K562 (cell line): ENCODE results near the gene STEAP2. TPM values are rescaled to one million over a fixed set of nuclear protein-coding genes. Genes with fewer than 3 reads are reported as not detected.

Experiments
- ATAC-seq: fragments of 200-7000 bp; cut with Tn5 transposase; 3 replicates; pipeline ENCODE4 v1.9.1; 2020; ENCODE audit warnings: moderate library complexity
- BruUV-seq: library from RNA; stranded (reverse); fragments of 400-500 nt; replicated peaks from 2 replicates; lab custom pipeline; 2021; lab: Mats Ljungman, UMichigan
- CTCF ChIA-PET: fragments of 300-600 bp; formaldehyde crosslinking; extraction: SDS; loops from one replicate; lab custom pipeline; 2021; ENCODE audit warnings: low intra/inter-chr PET ratio; lab: Yijun Ruan, JAX
- POLR2A ChIA-PET: fragments of 300-600, 350-650 bp; sonication (Branson Sonifier 250); formaldehyde crosslinking; extraction: SDS; loops from one replicate; lab custom pipeline; 2021; ENCODE audit warnings: antibody characterized with exemption, inconsistent platforms; lab: Yijun Ruan, JAX
- DNase-seq, 4 experiments: peaks; one replicate each; pipeline versions ENCODE4 v3.0.0 to v3.0.0-alpha.2; 2011 to 2018; ENCODE audit warnings: low spot score in 3 of 4, mixed read lengths in 3 of 4; ENCODE audit errors: extremely low read depth in 1 of 4
- FAIRE-seq: peaks from 2 replicates; lab custom pipeline; 2011; peaks lifted over from hg19 to GRCh38; lab: Jason Lieb, UNC
- H2AFZ ChIP-seq: 2 replicates; pipeline ENCODE4 v1.6.0; 2011; ENCODE audit warnings: low read depth, low read length, control low read depth, inconsistent platforms
- H3K27ac ChIP-seq: fragments of 200-600 bp; 3 replicates; pipeline ENCODE4 v1.8.0; 2011; ENCODE audit warnings: low read depth, mild to moderate bottlenecking, control low read depth, inconsistent platforms, low read length, moderate library complexity, mixed read lengths; ENCODE audit errors: extremely low read depth
- H3K27me3 ChIP-seq, 2 experiments: fragments of 300-600 bp in 1 of 2; 2 replicates in 1 of 2; 3 replicates in 1 of 2; pipeline versions ENCODE4 v1.6.0 to v1.8.0; 2011; ENCODE audit warnings: inconsistent platforms in 2 of 2, low read length in 2 of 2, mild to moderate bottlenecking in 1 of 2, mixed read lengths in 1 of 2, moderate library complexity in 1 of 2; ENCODE audit not compliant: control insufficient read depth in 2 of 2, insufficient read depth in 2 of 2
- H3K36me3 ChIP-seq: fragments of 300-600 bp; 3 replicates; pipeline ENCODE4 v1.8.0; 2011; ENCODE audit warnings: mild to moderate bottlenecking, low read length, inconsistent platforms; ENCODE audit not compliant: control insufficient read depth, insufficient read depth
- H3K4me1 ChIP-seq, 2 experiments: fragments of 200-600 bp in 1 of 2; replicated peaks in 1 of 2; 2 replicates in 1 of 2; 3 replicates in 1 of 2; pipeline versions ENCODE4 v1.5.1 to v1.8.0; 2011; ENCODE audit warnings: inconsistent platforms in 2 of 2, low read length in 2 of 2, mild to moderate bottlenecking in 1 of 2, mixed read lengths in 1 of 2, moderate library complexity in 1 of 2; ENCODE audit not compliant: control insufficient read depth in 2 of 2, insufficient read depth in 2 of 2
- H3K4me2 ChIP-seq: 2 replicates; pipeline ENCODE4 v1.6.1; 2011; ENCODE audit warnings: low read length, control low read depth, inconsistent platforms, mixed read lengths; ENCODE audit not compliant: insufficient read depth
- H3K4me3 ChIP-seq: fragments of 200-600 bp; sonication (generic), shearing (Covaris generic); 2 replicates; pipeline ENCODE4 v1.5.1; 2016; ENCODE audit warnings: control low read depth, inconsistent platforms
- H3K79me2 ChIP-seq: fragments of 200-600 bp; 3 replicates; pipeline ENCODE4 v1.8.0; 2011; ENCODE audit warnings: low read length, inconsistent platforms; ENCODE audit not compliant: control insufficient read depth, insufficient read depth
- H3K9ac ChIP-seq, 2 experiments: 2 replicates each; pipeline versions ENCODE4 v1.6.0 to v1.6.1; 2011; ENCODE audit warnings: low read depth in 2 of 2, low read length in 2 of 2, control low read depth in 1 of 2, inconsistent platforms in 1 of 2, mild to moderate bottlenecking in 1 of 2, mixed read lengths in 1 of 2; ENCODE audit not compliant: insufficient read depth in 1 of 2
- H3K9me1 ChIP-seq: one replicate; pipeline ENCODE4 v1.6.0; 2011; ENCODE audit warnings: inconsistent platforms, mild to moderate bottlenecking, low read length, moderate library complexity; ENCODE audit not compliant: control insufficient read depth, insufficient read depth
- H3K9me3 ChIP-seq: replicated peaks from 2 replicates; pipeline ENCODE4 v1.5.1; 2011; ENCODE audit warnings: low read depth, low read length, inconsistent platforms; ENCODE audit not compliant: control insufficient read depth, insufficient read depth
- H4K20me1 ChIP-seq: replicated peaks from 2 replicates; pipeline ENCODE4 v1.6.1; 2011; ENCODE audit warnings: low read length, inconsistent platforms, mixed read lengths; ENCODE audit not compliant: control insufficient read depth, insufficient read depth
- JUNB ChIP-seq: fragments of 450-650 bp; formaldehyde crosslinking; conservative IDR thresholded peaks from 2 replicates; pipeline ENCODE4 v1.4.0; 2020; ENCODE audit warnings: mild to moderate bottlenecking
- KLF16 ChIP-seq: IDR thresholded peaks from 2 replicates; pipeline ENCODE4 v1.6.1; 2016; ENCODE audit warnings: antibody characterized with exemption
- L3MBTL2 ChIP-seq: fragments of 450-650 bp; IDR thresholded peaks from 2 replicates; pipeline ENCODE4 v1.6.1; 2016; ENCODE audit warnings: mild to moderate bottlenecking, moderate library complexity
- MTA3 ChIP-seq: fragments of 450-650 bp; formaldehyde crosslinking; IDR thresholded peaks from 2 replicates; pipeline ENCODE4 v1.6.1; 2017; ENCODE audit warnings: mild to moderate bottlenecking, borderline replicate concordance
- NFIX ChIP-seq: fragments of 250-450 bp; sonication (Bioruptor Pico); IDR thresholded peaks from 2 replicates; pipeline ENCODE4 v1.4.0; 2020; ENCODE audit warnings: low read depth, mild to moderate bottlenecking, moderate library complexity
- SMAD3 ChIP-seq: fragments of 450-650 bp; formaldehyde crosslinking; conservative IDR thresholded peaks from 2 replicates; pipeline ENCODE4 v1.4.0; 2020; ENCODE audit warnings: mild to moderate bottlenecking
- SOX6 ChIP-seq: fragments of 450-650 bp; IDR thresholded peaks from 2 replicates; pipeline ENCODE4 v1.6.1; 2014; ENCODE audit warnings: mild to moderate bottlenecking
- TCF15 ChIP-seq: fragments of 250-450 bp; sonication (Bioruptor Pico); IDR thresholded peaks from 2 replicates; pipeline ENCODE4 v1.8.0; 2022; ENCODE audit warnings: moderate library complexity, mild to moderate bottlenecking, inconsistent platforms
- TRIM28 ChIP-seq: fragments of 450-650 bp; IDR thresholded peaks from 2 replicates; pipeline ENCODE4 v1.6.1; 2017
- ZNF184 ChIP-seq: sonication (generic); formaldehyde crosslinking; IDR thresholded peaks from 2 replicates; pipeline ENCODE4 v1.5.0; 2020; ENCODE audit warnings: missing genetic modification reagents
- ZNF232 ChIP-seq: sonication (generic); formaldehyde crosslinking; IDR thresholded peaks from 2 replicates; pipeline ENCODE4 v1.8.0; 2022; ENCODE audit warnings: mild to moderate bottlenecking, missing genetic modification reagents
- ZNF398 ChIP-seq: fragments of 250-450 bp; sonication (Bioruptor Pico); IDR thresholded peaks from 2 replicates; pipeline ENCODE4 v1.8.0; 2021; ENCODE audit warnings: moderate library complexity, mild to moderate bottlenecking, inconsistent platforms
- ZNF518B ChIP-seq: fragments of 250-450 bp; sonication (Bioruptor Pico); IDR thresholded peaks from 2 replicates; pipeline ENCODE4 v1.5.0; 2021; ENCODE audit warnings: mild to moderate bottlenecking, moderate library complexity
- ZSCAN29 ChIP-seq: fragments of 450-650 bp; IDR thresholded peaks from 2 replicates; pipeline ENCODE4 v1.6.1; 2017
- WGBS: fragments of 100-300 bp; shearing (Covaris generic); methylation state at CpG from one replicate; pipeline ENCODE4 v1.1.6; 2016; ENCODE audit warnings: low coverage, mixed read lengths; ENCODE audit not compliant: insufficient coverage; ENCODE audit errors: missing lambda C conversion rate; 5-methylcytosine and 5-hydroxymethylcytosine counted together
- in situ Hi-C: fragments of 300-500 bp; cut with MboI; formaldehyde crosslinking; loops from 4 replicates; pipeline ENCODE4 v1.15.0; 2018; ENCODE audit warnings: inconsistent platforms, mixed read lengths
- intact Hi-C: fragments of 100-400 bp; cut with micrococcal nuclease; formaldehyde crosslinking; loops from 2 replicates; pipeline ENCODE4 v1.14.2; 2022
- polyA plus RNA-seq, 8 experiments: library from polyadenylated mRNA; depleted of rRNA in 4 of 8; stranded (reverse) in 5 of 8; unstranded in 3 of 8; fragments of >200 nt; fragmentation: Nextera tagmentation in 2 of 8; fragmentation: Illumina TruSeq in 1 of 8; extraction: Ambion mirVana in 2 of 8; extraction: Trizol in 1 of 8; gene quantifications; 2 replicates each; pipeline versions ENCODE4 v1.2.1 to v1.2.3, GENCODE V29; 2011 to 2014; ENCODE audit warnings: inconsistent platforms in 1 of 8, missing spikeins in 1 of 8
- total RNA-seq, 7 experiments: library from RNA; depleted of rRNA in 6 of 7; stranded (reverse); fragments of >200 nt in 6 of 7; fragmentation: Illumina TruSeq in 2 of 7; extraction: Trizol in 2 of 7; gene quantifications; 2 replicates each; pipeline versions ENCODE4 v1.2.1 to v1.2.3, GENCODE V29; 2011 to 2021; ENCODE audit warnings: low replicate concordance in 1 of 7
- TF ChIP-seq, protein P1 (sequence below), 2 experiments: fragments of 150-350 bp in 1 of 2; IDR thresholded peaks; 2 replicates each; pipeline ENCODE4 v1.6.1; 2012 to 2016; ENCODE audit warnings: low read depth in 2 of 2, low read length in 2 of 2, mild to moderate bottlenecking in 1 of 2, moderate library complexity in 1 of 2

Gene STEAP2
- total and polyA plus RNA-seq, 9 of the 15 experiments (the other 6 are each of a cell fraction or from before 2014, with no cell fraction given): 0.02 to 0.03 TPM; not detected in 7

- CTCF ChIA-PET: no interaction called here
- no peak for TF ChIP-seq SMAD3
- TF ChIP-seq ZNF184 (CRISPR knock-in tag): no peak
- no peak for TF ChIP-seq TRIM28
- TF ChIP-seq ZSCAN29: no peak
- no peak for TF ChIP-seq L3MBTL2
- TF ChIP-seq SOX6: no peak
- TF ChIP-seq ZNF398: no peak
- TF ChIP-seq ZNF232 (CRISPR knock-in tag): no peak
- no peak for TF ChIP-seq TCF15 (CRISPR knock-in tag)
- no peak for TF ChIP-seq KLF16
- TF ChIP-seq, protein P1, sequence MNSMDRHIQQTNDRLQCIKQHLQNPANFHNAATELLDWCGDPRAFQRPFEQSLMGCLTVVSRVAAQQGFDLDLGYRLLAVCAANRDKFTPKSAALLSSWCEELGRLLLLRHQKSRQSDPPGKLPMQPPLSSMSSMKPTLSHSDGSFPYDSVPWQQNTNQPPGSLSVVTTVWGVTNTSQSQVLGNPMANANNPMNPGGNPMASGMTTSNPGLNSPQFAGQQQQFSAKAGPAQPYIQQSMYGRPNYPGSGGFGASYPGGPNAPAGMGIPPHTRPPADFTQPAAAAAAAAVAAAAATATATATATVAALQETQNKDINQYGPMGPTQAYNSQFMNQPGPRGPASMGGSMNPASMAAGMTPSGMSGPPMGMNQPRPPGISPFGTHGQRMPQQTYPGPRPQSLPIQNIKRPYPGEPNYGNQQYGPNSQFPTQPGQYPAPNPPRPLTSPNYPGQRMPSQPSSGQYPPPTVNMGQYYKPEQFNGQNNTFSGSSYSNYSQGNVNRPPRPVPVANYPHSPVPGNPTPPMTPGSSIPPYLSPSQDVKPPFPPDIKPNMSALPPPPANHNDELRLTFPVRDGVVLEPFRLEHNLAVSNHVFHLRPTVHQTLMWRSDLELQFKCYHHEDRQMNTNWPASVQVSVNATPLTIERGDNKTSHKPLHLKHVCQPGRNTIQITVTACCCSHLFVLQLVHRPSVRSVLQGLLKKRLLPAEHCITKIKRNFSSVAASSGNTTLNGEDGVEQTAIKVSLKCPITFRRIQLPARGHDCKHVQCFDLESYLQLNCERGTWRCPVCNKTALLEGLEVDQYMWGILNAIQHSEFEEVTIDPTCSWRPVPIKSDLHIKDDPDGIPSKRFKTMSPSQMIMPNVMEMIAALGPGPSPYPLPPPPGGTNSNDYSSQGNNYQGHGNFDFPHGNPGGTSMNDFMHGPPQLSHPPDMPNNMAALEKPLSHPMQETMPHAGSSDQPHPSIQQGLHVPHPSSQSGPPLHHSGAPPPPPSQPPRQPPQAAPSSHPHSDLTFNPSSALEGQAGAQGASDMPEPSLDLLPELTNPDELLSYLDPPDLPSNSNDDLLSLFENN (IDR thresholded peaks at IDR 0.05; ENCODE audit: low read depth in 2 of 2, low read length in 2 of 2): no peak
- TF ChIP-seq MTA3: no peak
- no peak for TF ChIP-seq ZNF518B (CRISPR knock-in tag)
- TF ChIP-seq NFIX (CRISPR knock-in tag): no peak
- TF ChIP-seq JUNB (CRISPR knock-in tag): no peak
These were observed 44.2 kb upstream of the STEAP2 start for GRCh38 chr7:90167361-90167760.

More at GRCh38 chr7:90167361-90167760, 44.2 kb upstream of the STEAP2 start:
- no peak overlapping the region for H2AFZ ChIP-seq
- H3K9me1 ChIP-seq: no peaks in the 10 kb centered on the region
- no peaks in the 10 kb centered on the region for H3K79me2 ChIP-seq
- no peak overlapping the region for H3K4me3 ChIP-seq
- no peaks in the 10 kb centered on the region for H3K4me1 ChIP-seq
- ATAC-seq: no peak
- H3K36me3 ChIP-seq: no peaks in the 10 kb centered on the region
- no peak overlapping the region for H3K4me2 ChIP-seq
- H3K9ac ChIP-seq: no peak overlapping the region
- no TSS peak for BruUV-seq
- H4K20me1 ChIP-seq: no peaks in the 10 kb centered on the region
- no peak for DNase-seq
- intact Hi-C loops (no loop called here), in situ Hi-C loops (loop anchor here (5.0 kb wide), 1 partner anchor 265 kb away; no protein-coding TSS in a partner anchor)
- POLR2A ChIA-PET: no interaction called here
- 4% methylated on average over 4 of the region's 4 CpGs for WGBS
- H3K27ac ChIP-seq: no peak overlapping the region
- H3K27me3 ChIP-seq: no peaks in the 10 kb centered on the region
- FAIRE-seq: no peak
- no peaks in the 10 kb centered on the region for H3K9me3 ChIP-seq
